NCI-H2107 treated with DMSO at 0.1 percent for 48 hours (cell line): ENCODE results near the gene MPRIP.
A peak's percentile ranks its signal among the peaks of the same experiment; 100 is the strongest.
"Not testable (repeated sequence)": the region's sequence is repeated elsewhere in the genome, so short reads cannot be mapped to it uniquely, and the experiment has no call there.

ENCODE experiments used
- DNase-seq: peaks from one replicate; lab custom pipeline; 2025; ENCODE audit not compliant: unreplicated experiment; lab: John Stamatoyannopoulos, UW

Gene MPRIP

DNA sequence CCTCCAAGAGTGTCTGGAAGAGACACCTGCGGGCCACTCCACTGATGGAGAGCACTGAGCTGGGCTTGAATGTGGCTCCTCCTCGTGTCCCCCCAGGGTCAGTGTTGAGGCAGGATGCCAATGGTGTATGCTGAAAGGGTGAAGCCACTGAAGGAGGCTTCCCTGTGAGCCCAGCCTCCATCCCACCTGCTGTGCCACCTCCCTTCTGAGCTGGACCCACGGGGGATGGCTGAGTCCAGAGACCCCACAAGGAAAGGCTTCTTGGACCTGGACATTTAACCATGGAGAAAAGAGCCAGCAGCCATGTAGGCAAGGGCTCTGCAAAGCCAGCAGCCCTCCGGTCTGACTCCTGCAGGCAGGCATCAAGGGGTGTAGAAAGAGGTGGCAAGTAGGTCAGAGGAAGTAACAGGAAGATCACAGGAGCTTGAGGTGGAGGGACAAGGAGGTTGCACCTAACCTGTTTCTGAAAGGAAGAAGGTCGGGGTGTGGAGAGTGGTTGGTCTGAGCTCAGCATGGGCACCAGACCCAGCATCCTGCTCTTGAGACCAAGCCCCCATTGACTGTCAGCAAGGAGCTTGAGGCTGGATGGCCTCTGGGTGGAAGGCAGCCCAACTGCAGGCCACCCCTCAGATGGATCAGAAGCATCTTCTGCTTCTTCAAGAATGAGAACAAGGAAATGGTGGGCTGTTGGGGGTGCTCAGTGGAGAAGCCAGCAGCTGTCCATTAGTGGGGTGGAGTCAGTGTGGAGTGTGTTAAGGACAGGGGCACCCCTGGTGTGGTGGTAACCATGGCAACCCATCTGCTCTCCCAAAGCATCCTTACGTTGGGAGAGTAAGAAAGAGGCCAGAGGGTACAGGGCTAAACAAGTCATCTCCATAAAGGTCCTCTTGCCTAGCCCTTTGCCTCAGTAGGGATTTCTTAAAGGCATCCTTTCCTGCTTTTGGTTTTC is 83.2 kb downstream of the MPRIP start:
- no peak for DNase-seq

DNA sequence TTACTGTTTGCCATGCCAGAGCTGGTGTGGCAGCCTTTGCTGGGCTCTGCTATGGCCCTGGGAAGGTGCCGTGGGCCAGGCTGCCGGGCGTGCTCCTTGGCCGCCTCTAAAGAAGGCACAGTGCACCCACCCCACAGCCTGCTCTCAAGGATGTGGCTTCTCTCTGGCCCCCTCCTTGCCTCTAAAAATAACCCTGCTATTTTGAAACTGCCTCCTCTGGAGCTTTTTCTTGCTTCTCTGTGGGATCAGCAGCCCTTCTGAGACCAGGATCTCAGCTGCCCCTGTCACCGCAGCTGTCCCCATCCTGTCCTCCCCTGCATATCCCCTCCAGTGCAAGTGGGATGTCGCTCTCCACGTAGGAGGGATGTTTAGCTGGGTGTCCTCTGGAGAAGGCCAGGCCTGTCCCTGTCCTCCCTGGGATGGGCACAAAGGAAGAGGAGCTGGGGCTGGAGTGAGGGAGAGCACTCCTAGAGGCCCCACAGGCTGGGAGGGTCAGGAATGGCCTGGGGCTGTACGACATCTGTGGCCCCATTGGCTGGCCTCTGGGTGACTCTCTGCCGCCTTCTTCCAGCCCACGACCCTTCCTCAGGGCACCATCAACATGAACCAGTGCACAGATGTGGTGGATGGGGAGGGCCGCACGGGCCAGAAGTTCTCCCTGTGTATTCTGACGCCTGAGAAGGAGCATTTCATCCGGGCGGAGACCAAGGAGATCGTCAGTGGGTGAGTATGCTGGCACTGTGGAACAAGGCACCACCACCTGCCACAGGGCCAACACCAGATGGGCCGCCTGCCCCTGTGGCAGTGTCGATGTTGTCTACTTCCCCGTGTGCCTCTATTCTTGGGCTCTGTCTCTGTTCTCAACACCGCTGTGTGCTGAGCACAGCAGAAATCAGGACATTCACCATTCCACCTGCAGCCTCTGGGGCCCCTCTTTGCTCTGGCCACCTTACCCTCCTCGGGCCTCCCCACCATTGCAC is 84.2 kb downstream of the MPRIP start:
- DNase-seq: no peak

DNA sequence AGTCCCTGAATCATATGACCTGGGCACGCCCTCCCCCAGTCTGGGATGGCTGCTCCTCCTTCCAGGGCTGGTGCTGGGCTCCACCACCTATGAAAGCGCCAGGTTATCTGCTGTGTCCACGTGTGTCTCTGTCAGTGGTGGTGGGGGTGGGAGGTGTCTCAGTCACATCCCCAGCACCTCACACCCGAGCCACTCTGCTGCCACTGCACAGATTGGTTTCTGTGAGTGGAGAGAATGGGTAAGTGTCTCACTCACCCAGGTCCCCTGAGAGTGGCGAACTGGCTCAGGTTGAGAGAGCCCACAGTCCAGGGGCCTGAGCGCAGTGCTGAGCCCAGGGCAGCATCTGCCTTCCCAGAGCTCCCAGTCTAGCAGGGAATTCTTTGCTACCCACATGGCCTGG is 84.9 kb downstream of the MPRIP start:
- no peak for DNase-seq

DNA sequence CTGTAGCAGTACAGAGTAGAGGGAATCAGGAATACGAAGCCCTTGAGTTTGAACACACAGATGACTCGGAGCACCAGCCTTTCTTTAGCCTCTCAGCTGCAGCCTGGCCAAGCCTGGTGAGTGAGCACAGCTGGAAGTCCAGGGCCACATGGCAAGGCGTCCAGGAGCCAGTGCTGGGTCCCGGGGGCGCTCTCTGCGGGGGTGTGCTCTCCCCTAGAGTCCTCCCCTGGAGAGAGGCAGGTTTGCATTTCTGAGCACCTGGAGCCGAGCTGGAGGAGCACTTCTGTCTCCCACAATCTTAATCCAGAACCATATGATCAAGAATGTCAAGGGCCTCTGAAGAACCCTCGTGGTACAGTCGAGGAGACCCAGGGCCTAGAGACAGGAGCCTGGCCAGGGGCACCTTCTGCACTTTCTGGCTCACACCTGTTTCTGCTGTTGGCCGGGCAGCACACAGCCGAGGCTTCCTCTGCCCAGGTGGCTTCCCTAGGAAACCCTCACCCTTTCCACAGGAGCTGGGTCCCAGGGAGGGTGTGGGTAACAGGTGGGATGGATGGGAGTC is 85.6 kb downstream of the MPRIP start:
- no peak for DNase-seq

DNA sequence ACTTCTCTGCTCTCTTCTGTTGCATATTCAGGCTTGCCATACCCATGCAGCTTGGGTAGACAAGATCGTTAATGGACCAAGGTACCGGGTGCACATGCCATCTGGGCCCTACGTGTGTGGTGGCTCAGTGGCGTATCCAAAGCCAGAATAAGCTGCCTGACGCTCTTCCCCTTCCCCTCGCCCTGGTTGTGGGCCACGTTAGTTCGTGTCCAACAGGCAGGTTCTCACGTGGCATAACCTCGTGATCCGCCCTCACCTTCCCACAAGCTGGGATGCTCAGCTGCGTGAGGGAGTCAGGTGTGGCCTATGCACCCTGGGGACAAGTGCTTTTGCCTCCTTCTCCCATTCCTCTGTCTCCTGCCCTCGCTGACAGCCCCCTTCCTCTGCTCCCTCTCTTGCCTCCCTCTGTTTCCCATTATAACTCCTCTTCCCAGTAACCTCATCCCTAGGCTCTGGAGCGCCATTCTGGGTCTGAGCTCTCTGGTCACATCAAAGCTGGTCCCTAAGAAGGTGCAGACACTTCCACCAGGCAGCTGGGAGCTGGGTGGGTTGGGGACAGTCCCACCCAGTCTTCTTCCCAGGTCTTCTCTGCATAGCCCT is 86.3 kb downstream of the MPRIP start:
- no peak for DNase-seq

DNA sequence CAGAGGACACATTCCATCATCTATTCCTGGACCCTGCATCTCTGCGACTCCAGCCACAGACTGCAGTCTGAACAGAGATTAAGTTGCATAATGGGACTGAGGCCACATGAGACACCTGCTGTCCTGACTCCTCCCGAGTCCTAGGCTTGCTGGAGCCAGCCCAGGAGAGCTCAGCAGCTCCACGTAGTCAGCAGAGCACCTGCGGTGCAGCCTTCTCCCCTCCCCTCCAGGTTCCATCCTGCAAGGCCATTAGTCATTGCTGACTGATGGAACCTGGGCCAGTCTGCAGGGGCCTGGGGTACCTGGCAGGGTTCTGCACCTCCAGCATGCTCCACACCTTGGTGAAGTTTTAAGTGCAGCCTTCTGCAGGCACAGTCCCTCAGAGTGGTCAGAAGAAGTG is 87.2 kb downstream of the MPRIP start:
- DNase-seq: peak; percentile 52

DNA sequence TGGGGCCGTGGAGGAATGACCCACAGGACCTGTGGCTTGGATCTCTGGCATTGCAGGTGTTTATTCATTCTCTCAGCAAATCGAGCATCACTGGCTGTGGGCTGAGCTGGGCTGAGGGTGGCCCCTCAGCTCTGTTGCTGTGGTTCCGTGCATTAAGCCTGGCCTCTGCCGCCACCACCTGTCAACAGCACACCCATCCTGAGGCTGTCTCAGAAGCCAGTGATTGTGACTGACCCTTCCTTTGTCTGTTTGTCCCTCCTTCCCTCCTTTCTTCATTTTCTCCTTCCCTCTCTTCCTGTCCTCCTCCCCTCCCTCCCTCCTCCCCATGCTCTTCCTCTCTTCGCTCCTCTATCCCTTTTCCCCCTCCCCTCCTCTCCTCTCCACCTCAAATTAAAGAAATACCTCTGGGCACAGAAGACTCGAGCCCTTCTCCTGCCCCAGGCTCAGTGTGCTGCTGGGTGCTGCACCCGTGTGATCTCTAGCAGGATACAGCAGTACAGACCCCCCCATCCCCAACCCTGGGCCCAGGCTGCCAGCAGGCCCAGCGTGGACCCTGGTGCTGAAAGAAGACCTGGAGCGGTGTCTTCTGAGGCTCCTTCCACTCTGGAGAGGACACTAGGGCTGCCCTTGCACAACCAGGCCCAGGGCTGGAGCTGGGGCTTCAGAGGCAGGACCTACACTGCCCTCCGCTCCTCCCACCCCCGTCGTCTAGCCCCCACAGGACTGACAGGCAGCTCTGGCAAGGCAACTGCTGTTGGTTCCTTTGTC is 88.0 kb downstream of the MPRIP start:
- DNase-seq: no peak

DNA sequence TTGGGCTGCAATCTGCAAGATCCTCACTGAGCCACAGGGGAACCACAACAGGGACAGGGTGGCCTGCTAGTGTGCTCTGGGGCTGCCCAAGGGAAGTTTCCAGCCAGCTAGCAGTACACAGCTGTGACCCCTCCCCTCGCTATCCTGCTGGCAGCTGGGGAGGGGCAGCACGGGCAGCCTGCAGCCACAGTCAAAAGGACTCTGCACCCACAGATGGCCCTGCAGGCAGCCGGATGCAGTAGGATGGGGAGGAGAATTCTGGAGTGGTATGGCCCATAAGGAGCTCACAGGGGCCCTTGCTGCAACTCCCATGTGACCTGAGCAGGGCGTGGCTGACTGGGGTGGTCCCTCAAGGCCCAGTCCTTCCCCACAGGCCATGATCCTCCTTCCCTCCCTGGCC is 89.6 kb downstream of the MPRIP start:
- DNase-seq: no peak

DNA sequence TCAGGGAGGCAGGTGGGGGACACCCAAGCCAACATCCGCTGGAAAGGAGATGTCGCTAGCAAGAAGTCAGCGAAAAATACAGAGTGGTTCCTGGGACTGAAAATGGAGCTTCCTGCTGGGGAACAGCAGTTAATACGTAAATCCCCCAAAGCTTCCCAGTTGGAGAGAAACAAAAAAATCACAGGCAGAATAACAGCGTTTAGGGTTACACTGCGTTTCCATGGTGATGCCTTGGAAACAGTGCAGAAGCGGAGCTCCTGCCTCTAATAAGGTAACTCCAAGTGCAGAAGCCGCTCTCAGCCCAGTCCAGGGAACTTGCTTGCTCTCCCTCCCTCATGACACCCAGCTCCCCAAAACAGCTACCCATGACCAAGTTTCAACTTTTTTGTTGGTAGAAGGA is 90.5 kb downstream of the MPRIP start:
- DNase-seq: no peak

DNA sequence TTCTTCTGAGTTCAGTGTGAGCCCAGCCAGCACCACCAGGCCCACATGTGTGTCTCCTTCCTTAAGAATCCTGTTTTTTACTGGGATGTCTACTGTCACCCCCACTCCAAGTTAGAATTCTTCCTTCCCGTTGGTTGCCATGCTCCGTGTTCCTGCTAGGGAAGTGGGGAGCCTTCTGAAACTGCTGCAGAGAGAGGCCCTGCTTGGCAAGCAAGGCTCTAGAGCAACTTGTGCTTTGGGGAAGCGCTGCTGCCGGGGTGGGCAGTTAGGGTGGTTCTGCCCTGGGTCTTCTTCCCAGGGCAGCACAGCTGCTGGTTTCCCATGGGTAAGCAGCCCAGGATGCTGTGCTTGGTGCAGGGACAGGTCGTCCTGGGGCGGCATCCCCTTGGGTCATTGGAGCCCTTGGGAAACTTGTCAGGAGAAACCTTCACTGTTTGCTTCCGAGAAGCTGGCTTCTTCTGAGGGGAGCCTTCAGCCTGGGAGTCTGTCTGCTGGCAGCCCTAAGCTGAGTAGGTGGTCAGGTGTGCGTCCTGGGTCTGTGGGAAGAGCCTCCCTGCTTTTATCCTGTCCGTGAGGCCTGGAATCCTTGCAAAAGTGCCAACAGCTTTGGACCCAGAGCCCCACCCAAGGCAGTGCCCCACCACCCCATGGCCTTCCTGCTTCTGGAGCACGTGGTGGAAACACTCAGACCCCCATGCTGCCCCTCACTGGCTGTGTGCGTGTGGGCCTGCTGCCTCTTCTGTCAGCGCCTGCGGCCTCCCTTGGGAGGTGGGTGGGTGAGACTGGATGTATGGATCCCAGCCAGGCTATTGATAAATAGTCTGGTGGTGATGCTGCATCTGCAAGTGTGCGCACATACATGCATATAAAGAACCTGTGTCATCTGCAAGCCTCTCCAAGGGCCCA is 92.0 kb downstream of the MPRIP start:
- DNase-seq: no peak

DNA sequence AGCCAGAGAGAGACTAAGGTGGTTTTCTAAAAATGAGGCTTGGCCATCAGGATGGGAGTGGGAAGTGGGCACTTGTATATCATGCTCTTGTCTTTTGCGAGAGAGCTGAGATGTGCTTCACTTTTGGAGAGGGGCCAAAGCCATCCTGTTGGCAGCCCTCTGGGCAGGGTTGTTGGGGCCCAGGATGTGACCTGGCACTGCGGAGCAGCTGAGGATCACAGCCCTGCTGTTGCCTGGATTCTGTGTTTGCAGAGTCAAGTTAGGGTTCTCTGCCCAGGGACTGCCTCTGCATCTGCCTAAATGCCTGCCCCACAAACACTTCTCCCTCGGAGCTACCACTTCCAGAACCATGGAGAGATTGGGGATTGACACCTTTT is 92.7 kb downstream of the MPRIP start:
- DNase-seq: no peak

DNA sequence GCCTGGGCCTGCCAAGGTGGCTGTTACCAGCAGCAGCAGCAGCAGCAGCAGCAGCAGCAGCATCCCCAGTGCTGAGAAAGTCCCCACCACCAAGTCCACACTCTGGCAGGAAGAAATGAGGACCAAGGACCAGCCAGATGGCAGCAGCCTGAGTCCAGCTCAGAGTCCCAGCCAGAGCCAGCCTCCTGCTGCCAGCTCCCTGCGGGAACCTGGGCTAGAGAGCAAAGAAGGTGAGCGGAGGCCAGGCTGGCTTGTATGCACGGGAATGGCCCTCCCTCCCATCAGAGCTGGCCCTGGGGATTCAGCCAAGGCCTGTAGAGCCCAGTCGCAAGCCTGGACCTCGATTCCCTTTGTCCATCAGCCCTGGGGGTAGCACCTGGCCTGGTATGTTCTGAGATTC is 94.0 kb downstream of the MPRIP start:
- not testable (repeated sequence) for DNase-seq

DNA sequence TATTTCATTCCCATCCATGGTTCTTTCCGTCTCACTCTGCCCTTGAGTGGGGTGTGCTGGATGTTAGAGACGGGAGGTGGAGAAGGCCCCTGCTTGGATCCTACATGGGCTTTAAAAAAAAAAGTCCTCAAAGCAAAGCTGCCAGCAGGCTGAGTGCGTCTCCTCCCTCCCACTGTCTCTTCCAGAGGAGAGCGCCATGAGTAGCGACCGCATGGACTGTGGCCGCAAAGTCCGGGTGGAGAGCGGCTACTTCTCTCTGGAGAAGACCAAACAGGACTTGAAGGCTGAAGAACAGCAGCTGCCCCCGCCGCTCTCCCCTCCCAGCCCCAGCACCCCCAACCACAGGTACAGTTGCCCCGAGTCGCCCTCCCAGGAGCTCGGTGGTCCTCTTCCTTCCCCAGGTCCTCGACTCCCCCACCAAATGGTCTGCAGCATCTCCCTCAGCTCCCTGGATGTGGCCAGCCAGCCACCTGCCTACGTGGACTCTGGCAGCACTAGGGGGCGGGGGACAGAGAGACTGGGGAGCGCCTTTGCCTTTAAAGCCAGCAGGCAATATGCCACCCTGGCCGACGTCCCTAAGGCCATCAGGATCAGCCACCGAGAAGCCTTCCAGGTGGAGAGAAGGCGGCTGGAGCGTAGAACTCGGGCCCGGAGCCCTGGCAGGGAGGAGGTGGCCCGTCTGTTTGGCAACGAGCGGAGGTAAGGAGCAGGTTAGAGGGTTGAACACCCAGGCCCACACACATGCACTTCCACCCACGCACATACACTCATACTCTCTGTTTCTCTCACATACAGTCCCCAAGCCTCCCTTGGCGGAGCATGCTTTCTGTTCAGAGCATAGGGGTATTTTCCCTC is 95.7 kb downstream of the MPRIP start:
- DNase-seq: no peak

DNA sequence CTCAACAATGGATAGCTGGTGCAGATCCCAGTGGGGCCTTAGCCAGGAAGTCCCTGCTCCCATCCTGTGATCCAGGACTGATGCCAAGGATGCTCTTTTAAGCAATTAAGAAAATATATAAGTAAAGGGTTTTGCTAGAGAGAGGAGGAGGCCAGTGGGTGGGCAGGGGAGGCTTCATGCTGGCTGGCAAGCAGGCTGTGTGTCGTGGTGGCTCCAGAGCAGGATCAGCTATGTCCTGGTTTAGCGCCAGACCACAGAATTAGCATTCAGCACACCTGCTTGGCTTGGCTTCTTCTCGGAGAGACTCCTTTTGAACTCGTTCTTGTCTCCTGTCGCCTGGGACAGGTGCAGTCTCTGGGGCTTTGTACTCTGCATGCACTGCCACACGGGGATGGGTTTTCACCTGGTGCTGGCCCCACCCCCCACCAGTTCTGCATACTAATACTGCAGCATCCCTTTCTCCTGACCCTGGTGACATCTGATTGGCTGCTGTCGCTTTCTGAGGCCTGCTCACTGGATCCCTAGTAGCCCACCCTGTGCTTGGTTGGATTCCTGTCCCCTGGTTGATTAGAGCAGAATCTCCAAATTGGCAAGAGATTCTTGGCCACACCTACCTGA is 97.8 kb downstream of the MPRIP start:
- peak; percentile 79 for DNase-seq

DNA sequence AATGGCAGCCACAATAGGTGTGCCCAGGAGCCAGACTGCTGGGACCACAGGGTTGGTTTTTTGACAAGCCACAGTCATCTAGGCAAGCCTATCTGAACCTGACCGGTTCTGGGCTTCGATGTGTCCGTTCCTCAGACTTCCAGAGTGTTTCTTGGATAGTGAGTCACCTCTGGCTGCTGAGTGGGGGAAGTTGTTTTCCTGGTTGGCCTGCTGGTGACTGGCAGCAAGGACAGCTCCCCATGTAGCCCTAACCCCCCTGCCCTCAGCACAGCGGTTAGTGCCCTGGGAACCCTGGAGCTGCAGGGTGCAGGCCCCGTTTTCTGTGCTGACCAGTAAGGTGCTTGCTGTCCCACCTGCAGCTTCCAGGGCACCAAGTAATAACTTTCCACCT is 98.3 kb downstream of the MPRIP start:
- no peak for DNase-seq

DNA sequence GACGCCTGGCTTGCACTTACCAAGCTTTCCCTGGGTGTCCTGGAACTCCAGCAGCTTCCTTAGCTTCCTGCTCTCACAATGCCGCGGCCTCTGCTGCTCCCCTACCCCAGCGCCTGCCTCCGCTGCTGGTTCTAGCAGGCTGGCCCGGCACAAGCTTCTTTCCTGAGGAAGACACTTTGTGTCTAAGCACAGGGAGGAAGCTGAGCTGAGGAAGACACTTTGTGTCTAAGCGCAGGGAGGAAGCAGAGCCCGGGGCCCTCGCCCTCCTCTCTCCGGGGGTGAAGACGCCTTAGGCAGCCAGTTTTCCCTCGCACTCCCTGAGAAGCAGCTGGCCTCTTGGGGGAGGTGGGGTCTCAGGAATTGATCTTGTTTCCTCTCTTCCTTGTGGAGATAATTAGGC is 99.0 kb downstream of the MPRIP start:
- no peak for DNase-seq

DNA sequence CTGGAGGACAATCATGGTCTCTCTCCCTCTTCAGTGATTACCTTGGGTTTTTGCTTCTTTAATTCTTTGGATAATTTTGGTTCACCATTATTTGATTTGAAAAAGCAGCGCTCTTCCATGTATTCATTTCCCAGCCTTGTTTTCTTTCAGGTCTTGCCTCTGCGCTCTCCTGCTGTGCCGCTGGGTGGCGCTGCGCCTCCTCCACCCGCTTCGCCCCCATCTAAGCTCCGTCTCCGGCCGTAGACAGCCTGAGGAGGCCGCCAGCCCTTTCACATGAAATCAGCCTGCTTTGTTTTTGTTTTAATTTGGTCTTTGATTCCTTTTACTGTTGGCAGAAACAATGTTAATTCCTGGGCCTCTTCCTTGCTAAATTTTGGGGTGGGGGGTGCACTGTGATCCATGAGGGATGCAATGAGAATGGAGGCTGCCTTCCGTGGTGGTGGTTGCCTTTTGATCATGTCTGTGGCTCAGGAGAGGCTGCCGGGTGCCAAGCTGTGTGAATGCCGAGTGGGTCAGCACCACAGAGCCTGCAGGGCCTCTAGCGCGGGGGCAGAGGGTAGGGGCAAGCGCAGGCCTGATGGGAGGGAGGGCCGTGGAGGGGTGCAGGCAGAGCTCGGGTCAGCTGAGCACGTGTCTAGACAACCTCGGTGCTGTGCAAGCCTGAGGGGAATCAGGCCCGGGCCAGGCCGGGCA is 99.7 kb downstream of the MPRIP start:
- DNase-seq: no peak
